GM18909 (cell line): ENCODE measurements around the gene PRRG3.
A peak's percentile ranks its signal among the peaks of the same experiment; 100 is the strongest.

Source experiments
- ATAC-seq: cut with Tn5 transposase; IDR thresholded peaks from one replicate; pipeline ENCODE4 v1.9.1; 2021; ENCODE audit warnings: mild to moderate bottlenecking; ENCODE audit not compliant: unreplicated experiment, poor library complexity

Gene PRRG3

GRCh38 chrX:151738751-151739150 lies 43.5 kb downstream of the PRRG3 start:
- no peak for ATAC-seq

DNA sequence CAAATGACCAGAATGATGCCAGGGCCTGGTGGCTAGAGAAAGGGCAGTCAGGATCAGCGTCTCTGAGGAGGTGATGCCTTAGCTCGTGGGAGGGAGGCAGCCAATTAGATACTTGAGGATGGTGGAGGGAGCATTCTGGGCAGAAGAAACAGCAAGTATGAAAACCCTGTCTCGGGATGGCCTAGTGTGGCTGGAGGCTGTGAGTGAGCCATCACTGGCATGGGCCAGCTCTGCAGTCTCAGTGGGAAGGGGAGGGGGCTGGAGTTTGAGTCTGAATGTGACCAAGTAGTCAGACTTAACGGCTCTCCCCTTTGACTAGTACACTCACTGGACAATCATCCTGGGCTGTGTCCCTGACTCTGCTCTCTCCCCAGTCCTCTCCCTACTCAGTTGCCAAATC lies 46.3 kb downstream of the PRRG3 start:
- ATAC-seq = no peak

DNA sequence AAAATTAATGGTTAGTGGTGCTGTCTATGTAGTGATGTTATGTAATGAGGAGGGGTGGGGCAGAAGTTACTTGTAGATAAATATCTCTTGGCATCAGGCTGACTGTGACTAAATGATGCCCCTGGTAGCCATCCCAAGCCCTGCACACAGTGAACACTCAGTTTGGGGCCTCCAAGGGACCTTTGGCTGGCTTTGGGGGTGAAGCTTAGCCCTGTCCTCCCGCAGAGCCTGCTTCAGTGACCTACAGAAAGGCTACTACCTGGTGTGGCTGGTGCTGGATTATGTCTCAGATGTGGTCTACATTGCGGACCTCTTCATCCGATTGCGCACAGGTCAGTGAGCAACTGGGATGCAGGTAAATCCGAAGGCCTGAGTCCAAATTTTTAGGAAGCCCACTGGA lies 47.1 kb downstream of the PRRG3 start:
- ATAC-seq = no peak

GRCh38 chrX:151743651-151744470 lies 48.6 kb downstream of the PRRG3 start:
- no peak for ATAC-seq

DNA sequence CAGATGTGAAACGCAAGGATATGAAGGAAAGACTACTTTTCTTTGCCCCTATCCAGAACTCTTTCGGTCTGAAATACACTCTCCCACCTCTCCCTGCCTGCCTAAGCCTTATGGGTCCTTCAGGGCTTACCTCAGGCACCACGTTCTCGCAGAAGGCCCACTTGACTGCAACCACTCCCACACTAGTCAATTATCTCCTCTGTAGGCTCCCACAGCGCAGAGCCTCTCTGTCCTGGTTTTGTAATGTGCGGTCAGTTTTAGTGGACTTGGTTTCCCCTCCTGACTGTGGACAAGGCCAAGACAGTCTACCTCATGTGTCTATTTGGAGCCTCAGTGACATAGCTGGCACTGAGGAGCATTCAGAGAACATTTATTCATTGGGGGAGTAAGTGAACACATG lies 50.4 kb downstream of the PRRG3 start:
- ATAC-seq = no peak

DNA sequence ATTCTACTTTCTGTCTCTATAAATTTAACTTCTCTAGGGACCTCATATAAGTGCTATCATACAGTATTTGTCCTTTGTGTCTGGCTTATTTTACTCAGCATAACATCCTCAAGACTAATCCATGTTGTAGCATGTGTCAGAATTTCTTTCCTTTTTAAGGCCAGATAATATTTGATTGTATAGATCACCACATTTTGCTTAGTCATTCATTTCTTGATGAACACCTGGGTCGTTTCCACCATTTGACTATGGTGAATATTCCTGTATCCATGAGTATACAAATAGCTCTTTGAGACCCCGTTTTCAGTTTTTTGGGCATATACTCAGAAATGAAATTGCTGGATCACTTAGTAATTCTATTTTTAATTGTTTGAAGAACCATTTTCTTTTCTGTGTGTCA lies 51.2 kb downstream of the PRRG3 start:
- ATAC-seq = no peak

DNA sequence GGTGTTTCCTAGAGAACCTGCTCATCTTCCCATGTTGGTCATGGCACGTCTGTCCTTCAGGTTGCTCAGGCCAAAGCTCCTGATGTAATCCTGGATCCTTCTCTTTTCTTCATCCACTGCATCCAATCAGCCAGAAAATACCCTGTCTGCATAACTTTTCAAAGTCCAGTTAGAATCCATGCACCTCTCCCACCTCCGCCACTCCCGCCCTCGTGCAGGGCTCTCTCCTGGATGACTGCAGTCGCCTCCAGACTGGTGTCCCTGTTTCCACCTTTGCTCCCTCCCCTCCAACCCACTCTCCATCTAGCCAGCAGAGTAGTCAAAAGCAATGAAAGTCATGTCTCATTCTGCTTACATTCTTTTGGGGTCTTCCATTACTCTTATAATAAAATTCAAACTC lies 55.3 kb downstream of the PRRG3 start:
- ATAC-seq = no peak

DNA sequence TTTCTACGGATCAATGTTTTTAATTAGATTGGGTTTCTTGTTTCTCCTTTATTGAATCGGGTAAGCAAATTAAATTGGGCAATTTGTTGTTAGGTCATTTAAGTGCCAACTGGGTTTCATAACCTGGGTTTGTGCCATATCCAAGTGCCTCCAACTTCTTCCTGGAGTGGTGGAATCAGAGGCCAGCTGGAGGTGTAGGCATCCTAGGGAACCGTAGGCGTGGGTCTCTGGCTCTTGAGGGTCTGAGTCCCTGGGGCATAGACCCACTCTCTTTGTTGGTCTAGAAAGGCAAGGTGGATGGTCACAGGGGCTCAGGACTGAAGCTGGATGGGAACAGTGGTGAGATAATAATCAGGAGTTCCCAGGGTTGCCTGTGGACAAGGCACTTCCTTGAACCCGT lies 57.6 kb downstream of the PRRG3 start:
- ATAC-seq = no peak

DNA sequence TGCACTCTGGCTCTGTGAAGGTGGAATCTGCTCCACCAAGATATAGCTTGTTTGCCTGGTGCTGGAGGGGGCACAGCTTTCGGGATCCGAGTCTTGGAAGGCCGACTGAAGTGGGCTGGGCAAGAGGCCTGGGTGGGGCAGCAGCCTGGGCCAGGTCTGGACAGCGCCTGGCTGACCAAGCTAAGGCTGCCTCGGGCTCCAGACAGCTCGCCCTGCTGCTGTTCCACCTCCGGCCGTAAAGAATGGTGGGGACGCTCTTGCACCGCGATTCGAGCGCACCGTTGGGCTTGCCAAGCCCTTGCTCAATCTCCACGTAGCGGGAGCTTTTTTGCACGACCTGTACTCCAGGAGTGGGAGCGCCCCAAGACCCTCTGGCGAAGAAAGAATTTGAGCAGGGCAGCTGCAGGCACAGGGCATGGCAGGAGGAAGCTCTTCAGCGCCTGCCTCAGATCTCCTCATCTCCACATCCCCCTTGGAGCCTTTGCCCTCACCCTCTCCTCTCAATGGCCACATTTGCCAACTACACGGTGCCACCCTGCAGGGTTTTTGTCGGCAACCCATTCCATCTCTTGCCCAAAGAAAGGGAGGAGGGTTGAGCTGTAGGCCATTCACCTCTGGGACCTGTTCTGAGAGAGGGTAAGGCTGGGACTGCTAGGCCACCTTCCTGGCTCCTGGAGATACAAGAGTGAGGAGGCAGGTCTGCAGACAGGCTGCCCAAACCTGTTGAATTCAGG lies 58.2 kb downstream of the PRRG3 start:
- ATAC-seq = peak; percentile 86

DNA sequence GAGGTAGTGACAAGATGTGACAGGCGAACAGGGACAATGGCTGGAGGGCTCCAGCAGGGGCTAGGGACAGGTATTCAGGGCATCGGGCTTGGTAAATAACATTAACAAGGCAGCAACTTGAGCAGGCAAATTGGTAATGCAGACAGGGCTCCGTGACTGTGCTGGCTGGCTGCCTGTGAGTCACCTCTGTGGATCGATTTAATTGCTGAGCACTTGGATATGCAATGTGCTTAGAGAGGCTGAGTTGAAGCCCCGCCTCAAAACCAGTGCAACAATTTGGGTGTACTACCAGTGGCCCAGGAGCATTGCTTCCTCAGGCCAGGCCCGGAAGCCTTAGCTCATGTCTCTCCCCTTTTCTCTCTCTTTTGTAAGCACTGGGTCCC lies 58.8 kb downstream of the PRRG3 start:
- ATAC-seq = no peak

- no peak for ATAC-seq
Measured at GRCh38 chrX:151754641-151755215, 59.5 kb downstream of the PRRG3 start.
